ENCODE data around the gene OGFR. TPM values are rescaled to one million over a fixed set of nuclear protein-coding genes. Genes with fewer than 3 reads are reported as not detected.

The OGFR gene
- total RNA-seq, 1 experiment from 2014 or later: 46.1 TPM

GRCh38 chr20:62793757-62794006 is 11.0 kb upstream of the OGFR start:
- peaks cover 21% of the 10 kb centered on the region for H3K4me1 ChIP-seq (ENCODE audit: insufficient read depth, low read length, poor library complexity, severe bottlenecking)
- no peaks in the 10 kb centered on the region for H3K27me3 ChIP-seq (replicated peaks; ENCODE audit: insufficient read depth, low read depth, low read length, poor library complexity)
- no TSS peak for BruUV-seq (replicated peaks)
- peaks cover 11% of the 10 kb centered on the region for H3K36me3 ChIP-seq (ENCODE audit: insufficient read depth, low read length, poor library complexity, severe bottlenecking)
- CTCF ChIA-PET: interaction anchor here (1.0 to 1.4 kb wide), 3 partner anchors 14 to 294 kb away, joined by 4 to 5 read pairs (median 5); no protein-coding TSS in a partner anchor
- intact Hi-C loops (cut with micrococcal nuclease; ENCODE audit: unreplicated experiment): loop anchor here (5.0 kb wide), 1 partner anchor 381 kb away; no protein-coding TSS in a partner anchor
- peak overlapping the region; percentile 66 for H3K27ac ChIP-seq (ENCODE audit: low read depth, low read length, poor library complexity, severe bottlenecking)
- POLR2A ChIA-PET (ENCODE audit: low non-redundant PET): interaction anchor here (0.6 kb wide), 1 partner anchor 144 kb away, joined by 5 read pairs; no protein-coding TSS in a partner anchor
- no peaks in the 10 kb centered on the region for H3K9me3 ChIP-seq (ENCODE audit: low read depth, low read length, poor library complexity, severe bottlenecking)
- no peak for DNase-seq (ENCODE audit: low spot score)
- H3K4me3 ChIP-seq (ENCODE audit: low read depth, low read length, poor library complexity, severe bottlenecking): peak overlapping the region; percentile 29
- TF ChIP-seq EZH2 (IDR thresholded peaks at IDR 0.05; ENCODE audit: borderline replicate concordance, low read depth, low read length, poor library complexity, severe bottlenecking) (no peak), CTCF (conservative IDR thresholded peaks at IDR 0.05; ENCODE audit: low read depth, low read length) (no peak)

- intact Hi-C loops (cut with micrococcal nuclease; ENCODE audit: unreplicated experiment): loop anchor here (5.0 kb wide), 1 partner anchor 382 kb away; no protein-coding TSS in a partner anchor
- ChIA-PET POLR2A (ENCODE audit: low non-redundant PET) (interaction anchor here (0.5 to 0.8 kb wide), 4 partner anchors 10 to 191 kb away, joined by 3 to 5 read pairs (median 4); no protein-coding TSS in a partner anchor), CTCF (interaction anchor here (0.6 to 1.4 kb wide), 5 partner anchors 14 to 294 kb away, joined by 3 to 5 read pairs (median 4); no protein-coding TSS in a partner anchor)
- Histone ChIP-seq H3K4me1 (ENCODE audit: insufficient read depth, low read length, poor library complexity, severe bottlenecking) (peaks cover 21% of the 10 kb centered on the region), H3K9me3 (ENCODE audit: low read depth, low read length, poor library complexity, severe bottlenecking) (no peaks in the 10 kb centered on the region), H3K4me3 (ENCODE audit: low read depth, low read length, poor library complexity, severe bottlenecking) (peak overlapping the region; percentile 62), H3K27me3 (replicated peaks; ENCODE audit: insufficient read depth, low read depth, low read length, poor library complexity) (no peaks in the 10 kb centered on the region), H3K36me3 (ENCODE audit: insufficient read depth, low read length, poor library complexity, severe bottlenecking) (peaks cover 16% of the 10 kb centered on the region), H3K27ac (ENCODE audit: low read depth, low read length, poor library complexity, severe bottlenecking) (peak overlapping the region; percentile 88)
- no TSS peak for BruUV-seq (replicated peaks)
- peak; percentile 95 for DNase-seq (ENCODE audit: low spot score)
- TF ChIP-seq CTCF (conservative IDR thresholded peaks at IDR 0.05; ENCODE audit: low read depth, low read length) (no peak), EZH2 (IDR thresholded peaks at IDR 0.05; ENCODE audit: borderline replicate concordance, low read depth, low read length, poor library complexity, severe bottlenecking) (no peak)
These were observed 10.5 kb upstream of the OGFR start for GRCh38 chr20:62794007-62794724.

- H3K27me3 ChIP-seq (replicated peaks; ENCODE audit: insufficient read depth, low read depth, low read length, poor library complexity): no peaks in the 10 kb centered on the region
- POLR2A ChIA-PET (ENCODE audit: low non-redundant PET): interaction anchor here (0.6 kb wide), 1 partner anchor 1199 kb away, joined by 3 read pairs; no protein-coding TSS in a partner anchor
- peaks cover 21% of the 10 kb centered on the region for H3K4me1 ChIP-seq (ENCODE audit: insufficient read depth, low read length, poor library complexity, severe bottlenecking)
- peak overlapping the region; percentile 88 for H3K27ac ChIP-seq (ENCODE audit: low read depth, low read length, poor library complexity, severe bottlenecking)
- CTCF ChIA-PET: interaction anchor here (0.7 to 1.2 kb wide), 3 partner anchors 13 to 126 kb away, joined by 4 to 5 read pairs (median 4); no protein-coding TSS in a partner anchor
- DNase-seq (ENCODE audit: low spot score): peak; percentile 86
- intact Hi-C loops (cut with micrococcal nuclease; ENCODE audit: unreplicated experiment): no loop called here
- TF ChIP-seq EZH2 (IDR thresholded peaks at IDR 0.05; ENCODE audit: borderline replicate concordance, low read depth, low read length, poor library complexity, severe bottlenecking) (no peak), CTCF (conservative IDR thresholded peaks at IDR 0.05; ENCODE audit: low read depth, low read length) (no peak)
- peak overlapping the region; percentile 62 for H3K4me3 ChIP-seq (ENCODE audit: low read depth, low read length, poor library complexity, severe bottlenecking)
- no TSS peak for BruUV-seq (replicated peaks)
- no peaks in the 10 kb centered on the region for H3K9me3 ChIP-seq (ENCODE audit: low read depth, low read length, poor library complexity, severe bottlenecking)
- H3K36me3 ChIP-seq (ENCODE audit: insufficient read depth, low read length, poor library complexity, severe bottlenecking): peaks cover 26% of the 10 kb centered on the region
These were observed 9.4 kb upstream of the OGFR start for GRCh38 chr20:62795023-62795761.
